K562 (cell line): ENCODE measurements around the gene CCDC88C.

ENCODE experiments used
- RBBP5 ChIP-seq: fragments of 200-600 bp; sonication (generic); IDR thresholded peaks from 2 replicates; pipeline ENCODE4 v1.6.1; 2012; ENCODE audit warnings: borderline replicate concordance, mild to moderate bottlenecking, low read length, control low read depth, inconsistent platforms; ENCODE audit not compliant: insufficient read depth, poor library complexity, severe bottlenecking
- TF ChIP-seq, protein P1 (sequence below): sonication (generic); formaldehyde crosslinking; IDR thresholded peaks from 2 replicates; pipeline ENCODE4 v1.8.1; 2023; ENCODE audit warnings: mild to moderate bottlenecking, missing genetic modification reagents

GRCh38 chr14:91416744-91417119, 888 bp downstream of the CCDC88C start:
- TF ChIP-seq RBBP5, result no peak
- TF ChIP-seq, protein P1, sequence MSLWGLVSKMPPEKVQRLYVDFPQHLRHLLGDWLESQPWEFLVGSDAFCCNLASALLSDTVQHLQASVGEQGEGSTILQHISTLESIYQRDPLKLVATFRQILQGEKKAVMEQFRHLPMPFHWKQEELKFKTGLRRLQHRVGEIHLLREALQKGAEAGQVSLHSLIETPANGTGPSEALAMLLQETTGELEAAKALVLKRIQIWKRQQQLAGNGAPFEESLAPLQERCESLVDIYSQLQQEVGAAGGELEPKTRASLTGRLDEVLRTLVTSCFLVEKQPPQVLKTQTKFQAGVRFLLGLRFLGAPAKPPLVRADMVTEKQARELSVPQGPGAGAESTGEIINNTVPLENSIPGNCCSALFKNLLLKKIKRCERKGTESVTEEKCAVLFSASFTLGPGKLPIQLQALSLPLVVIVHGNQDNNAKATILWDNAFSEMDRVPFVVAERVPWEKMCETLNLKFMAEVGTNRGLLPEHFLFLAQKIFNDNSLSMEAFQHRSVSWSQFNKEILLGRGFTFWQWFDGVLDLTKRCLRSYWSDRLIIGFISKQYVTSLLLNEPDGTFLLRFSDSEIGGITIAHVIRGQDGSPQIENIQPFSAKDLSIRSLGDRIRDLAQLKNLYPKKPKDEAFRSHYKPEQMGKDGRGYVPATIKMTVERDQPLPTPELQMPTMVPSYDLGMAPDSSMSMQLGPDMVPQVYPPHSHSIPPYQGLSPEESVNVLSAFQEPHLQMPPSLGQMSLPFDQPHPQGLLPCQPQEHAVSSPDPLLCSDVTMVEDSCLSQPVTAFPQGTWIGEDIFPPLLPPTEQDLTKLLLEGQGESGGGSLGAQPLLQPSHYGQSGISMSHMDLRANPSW (CRISPR knock-in tag), result no peak
